ENCODE results near the gene GSTM1.
"Not testable (repeated sequence)": the region's sequence is repeated elsewhere in the genome, so short reads cannot be mapped to it uniquely, and the experiment has no call there.

The GSTM1 gene

GRCh38 chr1:109660691-109661026 is 27.0 kb upstream of the GSTM1 start:
- not testable (repeated sequence) for DNase-seq

GRCh38 chr1:109661391-109661790 is 26.2 kb upstream of the GSTM1 start:
- no peak for DNase-seq

- no peak for DNase-seq
Observed at GRCh38 chr1:109664671-109665070, 22.9 kb upstream of the GSTM1 start.

- DNase-seq: no peak
Observed at GRCh38 chr1:109667452-109668122, 20.0 kb upstream of the GSTM1 start, which contains the start of gene GSTM2. Gene GSTM2 (plus strand): TSS chr1:109668057. CDS start chr1:109668116, 59 bp downstream.

GRCh38 chr1:109668123-109668775 is 19.4 kb upstream of the GSTM1 start:
- DNase-seq: no peak

GRCh38 chr1:109669246-109669948 is 18.2 kb upstream of the GSTM1 start:
- no peak for DNase-seq

- DNase-seq: not testable (repeated sequence)
Observed at GRCh38 chr1:109669949-109670302, 17.7 kb upstream of the GSTM1 start.

GRCh38 chr1:109671067-109671466 is 16.6 kb upstream of the GSTM1 start:
- no peak for DNase-seq

- DNase-seq: not testable (repeated sequence)
Observed at GRCh38 chr1:109673861-109674260, 13.8 kb upstream of the GSTM1 start.

GRCh38 chr1:109676683-109677381 is 10.8 kb upstream of the GSTM1 start:
- DNase-seq: not testable (repeated sequence)

GRCh38 chr1:109677459-109677858 is 10.2 kb upstream of the GSTM1 start:
- DNase-seq: no peak

GRCh38 chr1:109678637-109679036 is 9.0 kb upstream of the GSTM1 start:
- not testable (repeated sequence) for DNase-seq

GRCh38 chr1:109684777-109685176 is 2.8 kb upstream of the GSTM1 start:
- not testable (repeated sequence) for DNase-seq

GRCh38 chr1:109685399-109685798 is 2.2 kb upstream of the GSTM1 start:
- DNase-seq: not testable (repeated sequence)

- DNase-seq: not testable (repeated sequence)
Observed at GRCh38 chr1:109685890-109686289, 1.7 kb upstream of the GSTM1 start.

GRCh38 chr1:109687109-109687508 is 508 bp upstream of the GSTM1 start:
- not testable (repeated sequence) for DNase-seq

GRCh38 chr1:109689844-109690405 is 2.3 kb downstream of the GSTM1 start:
- DNase-seq: no peak

- no peak for DNase-seq
Observed at GRCh38 chr1:109691759-109692158, 4.1 kb downstream of the GSTM1 start.

- DNase-seq: not testable (repeated sequence)
Observed at GRCh38 chr1:109694400-109694799, 6.8 kb downstream of the GSTM1 start.

- not testable (repeated sequence) for DNase-seq
Observed at GRCh38 chr1:109695138-109695537, 7.5 kb downstream of the GSTM1 start.

GRCh38 chr1:109697066-109697465 is 9.4 kb downstream of the GSTM1 start:
- no peak for DNase-seq

GRCh38 chr1:109697861-109698260 is 10.2 kb downstream of the GSTM1 start:
- DNase-seq: not testable (repeated sequence)

GRCh38 chr1:109702940-109703339 is 15.3 kb downstream of the GSTM1 start:
- not testable (repeated sequence) for DNase-seq

All from NCI-H226 (cell line).